ENCODE measurements around the gene ALDOA.
A peak's percentile ranks its signal among the peaks of the same experiment; 100 is the strongest.
"Not testable (repeated sequence)": the region's sequence is repeated elsewhere in the genome, so short reads cannot be mapped to it uniquely, and the experiment has no call there.

Gene ALDOA

DNA sequence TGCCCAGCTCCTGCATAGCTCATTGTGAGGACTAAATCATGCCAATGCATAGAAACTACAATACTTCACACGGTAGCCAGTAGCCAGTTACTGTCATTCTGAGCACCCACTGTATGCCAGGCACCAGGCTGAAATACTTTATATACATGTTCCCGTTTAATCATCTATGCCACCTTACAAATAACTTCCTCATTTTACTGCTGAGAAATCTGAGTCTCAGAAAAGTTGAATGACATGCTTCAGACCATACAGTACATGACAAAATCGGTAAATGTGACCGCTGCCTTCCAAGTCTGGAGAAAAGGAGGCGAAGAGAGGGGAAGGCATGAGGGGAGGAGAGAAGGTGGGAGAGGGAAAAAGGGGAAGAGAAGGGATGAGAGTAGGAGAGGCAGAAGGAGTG is 25.3 kb upstream of the ALDOA start:
- no peak for DNase-seq
- intact Hi-C loops (cut with DNase I), result no loop called here

DNA sequence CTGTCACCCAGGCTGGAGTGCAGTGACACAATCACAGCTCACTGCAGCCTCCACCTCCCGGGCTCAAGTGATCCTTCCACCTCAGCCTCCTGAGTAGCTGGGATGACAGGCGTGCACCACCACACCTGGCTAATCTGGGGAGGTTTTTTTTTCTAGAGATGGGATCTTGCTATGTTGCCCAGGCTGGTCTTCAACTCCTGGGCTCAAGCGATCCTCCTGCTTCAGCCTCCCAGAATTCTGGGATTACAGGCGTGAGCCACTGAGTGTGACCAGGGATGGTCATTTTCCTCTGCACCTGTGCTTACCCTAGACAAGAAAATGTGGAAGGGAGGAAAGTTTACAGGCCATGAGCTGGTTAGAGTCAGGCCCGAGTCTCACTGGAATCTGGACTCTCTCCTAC is 24.9 kb upstream of the ALDOA start:
- intact Hi-C loops (cut with DNase I); DNase-seq: not testable (repeated sequence)

DNA sequence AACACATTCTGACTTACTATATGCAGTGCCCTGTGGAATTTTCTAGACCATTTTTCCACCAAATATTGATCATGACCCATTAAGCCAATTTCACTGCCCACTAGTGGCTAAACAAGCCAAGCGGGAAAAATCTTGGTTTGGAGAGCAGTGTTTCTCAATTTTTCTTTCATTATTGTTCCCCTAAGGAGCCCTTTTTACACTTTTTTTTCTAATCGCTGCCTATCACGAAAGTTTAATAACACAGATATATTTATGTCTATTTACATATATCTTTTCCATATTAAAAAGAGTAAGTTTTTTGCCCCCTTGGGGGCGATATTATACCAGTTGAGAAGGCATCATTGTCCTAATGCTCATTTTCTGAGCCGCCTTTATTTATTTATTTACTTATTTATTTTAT is 23.7 kb upstream of the ALDOA start:
- no peak for DNase-seq
- intact Hi-C loops (cut with DNase I), result no loop called here

DNA sequence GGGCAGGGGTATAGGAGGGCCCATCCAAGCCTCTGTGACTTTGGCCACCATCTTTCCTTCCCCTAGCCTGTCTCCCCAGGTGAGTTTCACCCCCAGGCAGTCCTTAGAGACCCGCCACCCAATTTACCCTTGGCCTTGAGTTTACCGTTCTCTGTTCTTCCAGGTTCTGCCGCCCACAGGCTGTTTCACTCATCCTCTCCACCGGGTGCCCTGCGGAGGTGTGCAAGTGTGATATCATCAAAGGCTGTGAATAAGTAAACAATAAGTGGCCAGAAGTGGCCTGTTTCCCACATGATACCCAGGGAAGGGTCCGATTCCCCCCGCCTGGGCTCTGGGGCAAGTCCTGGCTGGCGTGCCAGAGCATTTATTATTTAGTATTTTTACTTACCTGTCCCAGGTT is 19.4 kb upstream of the ALDOA start:
- intact Hi-C loops (cut with DNase I), result no loop called here
- DNase-seq, result no peak

DNA sequence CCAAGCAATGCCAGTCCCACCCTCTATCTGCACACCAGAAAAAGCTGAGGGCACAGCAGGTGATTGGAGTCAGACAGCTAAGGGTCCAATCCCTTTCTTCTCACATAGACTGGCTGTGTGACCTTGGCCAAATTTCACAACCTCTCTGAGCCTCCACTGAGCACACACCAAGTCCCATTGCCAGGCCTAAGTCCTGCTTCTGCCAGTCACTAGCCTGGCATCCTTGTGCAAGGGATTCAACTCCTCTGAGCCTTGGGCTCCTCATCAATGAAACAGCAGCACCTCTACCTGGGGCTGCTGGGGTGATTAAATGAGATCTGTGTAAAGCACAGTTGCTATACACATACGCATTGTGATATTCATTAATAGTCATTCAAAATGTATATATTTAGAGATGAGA is 19.0 kb upstream of the ALDOA start:
- DNase-seq, result no peak
- intact Hi-C loops (cut with DNase I), result no loop called here

DNA sequence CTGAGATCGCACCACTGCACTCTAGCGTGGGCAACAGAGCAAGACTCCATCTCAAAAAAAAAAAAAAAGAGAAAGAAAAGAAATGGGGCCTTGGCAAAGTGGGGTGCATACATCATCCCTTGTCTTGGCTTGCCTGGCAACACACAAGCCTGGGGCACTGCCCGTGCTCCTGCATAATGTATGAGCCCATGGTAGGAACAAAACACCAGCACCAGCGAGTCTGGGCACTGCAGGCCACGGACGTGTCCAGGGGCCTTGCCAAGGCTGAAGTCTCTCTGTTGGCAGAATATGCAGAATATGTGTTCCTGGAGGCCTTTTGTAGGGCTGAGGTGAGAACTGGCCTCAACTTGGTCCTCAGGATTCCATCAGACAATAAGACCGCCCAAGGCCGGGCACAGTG is 15.7 kb upstream of the ALDOA start:
- peak in 7 of 10 donors; percentile 54 to 90 (median 71) for DNase-seq

DNA sequence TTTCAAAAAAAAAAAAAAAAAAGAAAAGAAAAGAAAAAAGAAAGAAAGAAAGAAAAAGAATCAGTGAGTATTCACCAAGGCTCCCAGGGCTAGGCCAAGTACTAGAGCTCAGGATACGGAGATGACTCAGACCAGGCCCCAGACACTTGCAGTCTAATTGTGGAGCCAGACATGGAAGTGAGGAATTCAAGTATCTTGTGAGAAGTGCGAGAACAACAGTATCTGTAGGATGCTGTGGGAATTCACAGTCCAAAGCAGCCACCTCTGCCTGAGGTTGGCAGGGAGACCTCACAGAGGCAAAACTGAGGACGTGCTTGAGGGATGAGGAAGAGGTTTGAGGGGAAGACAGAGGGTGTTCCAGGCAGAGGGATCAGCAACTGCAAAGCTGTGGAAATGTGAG is 14.0 kb upstream of the ALDOA start:
- no peak for DNase-seq
- intact Hi-C loops (cut with DNase I), result no loop called here

More for the DNA sequence above, 15.7 kb upstream of the ALDOA start:
- intact Hi-C loops (cut with DNase I), result no loop called here

DNA sequence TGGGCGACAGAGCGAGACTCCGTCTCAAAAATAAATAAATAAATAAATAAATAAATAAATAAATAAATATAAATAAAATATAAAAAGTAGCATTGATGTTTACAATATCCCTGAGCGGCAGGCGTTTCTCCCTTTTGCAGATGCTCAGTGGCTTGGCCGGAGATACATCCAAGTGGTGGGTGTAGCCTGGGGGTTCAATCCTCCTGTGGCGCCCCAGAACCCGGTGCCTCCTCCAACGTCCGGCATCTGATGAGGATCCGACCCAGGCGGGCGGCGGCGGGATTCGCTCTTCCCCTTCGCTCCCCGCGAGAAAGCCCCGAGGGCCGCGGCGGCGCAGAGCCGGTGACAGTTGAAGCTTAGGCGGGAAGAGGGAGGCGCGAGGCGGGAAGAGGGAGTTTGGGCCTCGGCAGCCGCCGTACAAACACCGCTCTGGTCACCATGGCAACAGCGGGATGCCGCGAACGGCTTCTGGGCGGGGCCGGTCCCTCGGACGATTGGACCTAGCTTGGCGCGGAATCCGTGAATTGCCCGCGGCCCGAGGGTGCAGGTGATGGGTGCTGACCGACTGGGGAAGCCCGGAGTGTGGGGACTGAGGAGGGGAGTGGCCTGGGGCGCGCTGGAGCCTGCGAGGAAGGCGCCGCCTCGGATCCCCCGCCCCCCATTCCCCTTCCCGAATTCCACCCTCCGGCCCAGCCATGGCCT is 12.7 kb upstream of the ALDOA start:
- intact Hi-C loops (cut with DNase I), result no loop called here

DNA sequence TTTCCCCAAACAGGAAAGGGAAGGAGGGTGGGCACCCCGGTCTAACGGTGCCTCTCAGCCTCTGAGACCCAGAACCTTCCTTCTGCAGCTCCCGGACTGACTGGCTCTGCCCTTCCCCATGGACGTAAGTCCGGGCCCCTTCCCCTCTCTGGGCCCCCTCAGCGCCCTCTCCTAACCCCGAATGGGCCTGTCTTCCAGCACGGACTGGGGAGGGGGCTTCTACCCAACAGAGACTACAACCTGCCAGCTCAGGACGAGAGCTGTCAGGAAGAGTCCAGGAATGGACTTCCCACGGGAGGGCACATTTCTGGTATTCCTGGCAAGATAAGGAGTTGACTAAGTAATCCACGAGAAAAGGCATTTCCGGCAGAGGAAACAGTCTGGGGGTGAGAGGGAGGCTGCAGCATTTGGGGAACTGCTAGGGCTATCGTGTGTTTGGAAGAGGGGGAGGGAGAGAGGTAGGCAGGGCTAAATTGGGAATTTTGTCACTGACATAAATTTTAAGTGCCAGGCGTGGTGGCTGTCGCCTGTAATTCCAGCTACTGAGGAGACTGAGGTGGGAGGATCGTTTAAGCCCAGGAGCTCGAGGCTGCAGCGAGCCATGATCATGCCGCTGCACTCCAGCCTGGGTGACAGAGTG is 12.1 kb upstream of the ALDOA start:
- peak in 2 of 10 donors; percentile 69 to 86 for DNase-seq
- intact Hi-C loops (cut with DNase I), result no loop called here

More for the DNA sequence above, 12.7 kb upstream of the ALDOA start:
- DNase-seq, result peak; percentile 83 to 98 (median 93)

DNA sequence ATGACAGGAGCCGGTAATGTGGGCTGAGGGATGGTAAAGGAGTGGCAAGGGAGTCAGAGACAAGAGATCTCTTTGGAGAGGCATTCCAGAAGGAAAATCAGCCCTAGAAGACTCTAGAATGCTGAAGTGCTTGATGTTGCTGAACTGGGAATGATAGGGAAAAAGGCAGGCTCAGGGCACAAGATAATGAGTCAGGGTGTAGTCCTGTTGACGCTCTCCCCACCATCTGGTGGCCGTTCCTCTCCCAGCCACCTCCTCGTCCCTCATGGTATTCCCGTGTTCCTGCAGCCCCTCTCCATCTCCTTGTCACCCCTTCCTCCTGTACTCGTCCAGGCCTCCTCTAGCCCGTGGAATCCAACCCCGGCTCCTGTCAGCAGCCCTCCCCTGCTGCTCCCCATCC is 11.1 kb upstream of the ALDOA start:
- intact Hi-C loops (cut with DNase I), result no loop called here
- DNase-seq, result no peak

DNA sequence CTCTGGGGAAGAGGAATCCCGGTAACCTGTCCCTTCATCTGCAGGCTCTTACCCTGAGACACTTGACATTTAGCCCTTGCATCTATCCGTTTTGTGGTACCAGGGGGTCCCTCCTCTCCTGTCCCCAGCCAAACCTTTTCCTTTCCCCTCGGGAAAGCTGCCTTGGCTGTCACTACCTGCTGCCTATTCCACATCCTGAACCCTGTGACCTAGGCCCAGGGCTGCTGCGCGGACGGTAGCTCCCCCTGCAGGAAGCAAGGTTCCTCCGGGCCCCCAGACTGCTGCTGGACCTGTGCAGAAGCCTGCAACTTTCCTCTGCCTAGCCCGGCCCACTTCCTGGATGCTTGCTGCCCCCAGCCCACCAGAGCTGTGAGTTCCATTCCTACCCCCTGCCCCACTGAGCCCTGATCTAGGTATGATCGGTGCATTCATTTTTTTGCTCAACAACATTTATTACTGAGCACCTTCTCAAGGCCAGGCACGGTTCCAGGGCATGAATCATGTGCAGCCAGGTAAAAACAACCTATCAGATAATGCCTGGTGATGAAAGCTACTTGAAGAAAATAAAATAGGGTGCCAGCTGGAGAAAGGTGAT is 10.5 kb upstream of the ALDOA start:
- peak in 1 of 10 donors; percentile 90 for DNase-seq
- intact Hi-C loops (cut with DNase I), result no loop called here

DNA sequence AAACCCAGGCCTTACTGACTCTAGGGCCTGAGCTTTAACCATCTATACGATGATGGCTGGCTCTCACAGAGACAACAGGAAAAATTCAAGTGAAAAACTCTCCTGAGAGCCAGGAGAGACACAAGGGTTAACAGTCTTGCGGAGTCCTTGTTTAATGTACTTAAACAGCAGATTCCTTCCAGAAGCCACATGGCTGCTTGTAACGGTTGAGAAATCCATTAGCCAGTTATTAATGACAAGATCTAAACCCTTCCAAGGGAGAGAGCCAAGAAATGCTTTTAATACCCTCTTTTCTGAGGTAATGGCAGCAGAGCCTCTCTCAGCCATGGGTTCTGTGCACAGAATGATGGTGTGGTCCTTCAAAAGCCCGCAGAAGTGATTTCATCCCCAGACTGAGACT is 5.2 kb upstream of the ALDOA start:
- no peak for DNase-seq
- intact Hi-C loops (cut with DNase I), result no loop called here

DNA sequence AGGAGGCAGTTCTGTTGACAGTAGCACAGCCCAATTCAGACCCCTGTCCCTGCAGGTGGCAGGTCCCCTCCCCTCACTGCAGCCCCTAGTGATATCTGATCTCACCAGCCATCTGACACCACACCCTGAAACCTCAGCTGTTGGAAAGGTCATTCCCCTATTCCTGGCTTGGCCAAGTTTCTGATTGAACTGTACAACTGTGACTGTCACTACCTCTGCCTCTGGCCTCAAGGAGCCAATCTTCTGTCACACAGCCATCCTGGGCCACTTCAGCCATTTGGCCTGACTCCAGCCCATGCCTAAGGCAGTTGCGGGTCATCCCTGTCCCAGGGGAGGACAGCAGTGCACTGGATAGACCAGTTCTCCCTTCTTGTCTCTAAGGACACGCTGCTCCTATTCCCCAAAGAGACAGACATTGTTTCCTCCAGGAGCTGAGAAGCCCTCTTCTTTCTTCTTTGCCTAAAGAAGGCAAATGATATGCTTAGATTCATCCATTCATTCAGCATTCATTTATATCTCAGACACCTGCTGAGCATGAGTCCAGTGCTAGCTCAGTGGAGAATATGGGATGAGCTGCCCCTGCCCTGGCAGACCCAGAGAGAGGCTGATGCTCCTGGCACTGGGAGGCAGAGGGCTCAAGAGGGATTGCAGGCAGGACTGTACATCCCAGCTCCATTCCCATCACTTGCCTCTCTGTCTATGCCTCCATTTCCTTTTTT is 4.6 kb upstream of the ALDOA start:
- DNase-seq, result peak in 1 of 10 donors; percentile 54
- intact Hi-C loops (cut with DNase I), result no loop called here

DNA sequence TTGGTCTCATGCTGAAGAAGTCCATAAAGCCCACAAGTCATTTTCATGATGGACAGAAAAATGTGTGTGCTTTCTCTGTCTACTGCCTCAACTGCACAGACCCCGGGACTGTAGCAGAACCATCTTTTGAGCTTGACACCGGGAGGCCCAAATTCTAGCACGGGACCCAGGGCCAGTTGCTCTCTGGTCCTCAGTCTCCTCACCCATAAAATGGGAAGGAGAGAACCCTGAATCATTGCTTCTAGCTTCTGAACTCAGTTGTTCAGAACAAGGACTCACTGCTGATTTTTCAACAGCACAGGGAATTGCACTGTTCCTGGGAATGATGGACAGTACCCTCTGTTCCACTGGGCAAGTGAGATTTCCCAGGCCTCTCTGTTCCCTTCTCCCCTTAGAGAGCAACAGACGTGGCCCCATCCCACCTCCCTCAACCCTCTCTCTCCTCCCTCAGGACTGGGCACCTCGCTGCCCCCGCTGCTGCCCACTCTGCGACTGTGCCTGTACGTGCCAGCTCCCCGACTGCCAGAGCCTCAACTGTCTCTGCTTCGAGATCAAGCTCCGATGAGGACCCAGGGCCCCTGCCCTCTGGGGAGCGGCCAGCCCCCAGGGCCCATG is 2.2 kb upstream of the ALDOA start:
- intact Hi-C loops (cut with DNase I), result no loop called here
- no peak for DNase-seq

DNA sequence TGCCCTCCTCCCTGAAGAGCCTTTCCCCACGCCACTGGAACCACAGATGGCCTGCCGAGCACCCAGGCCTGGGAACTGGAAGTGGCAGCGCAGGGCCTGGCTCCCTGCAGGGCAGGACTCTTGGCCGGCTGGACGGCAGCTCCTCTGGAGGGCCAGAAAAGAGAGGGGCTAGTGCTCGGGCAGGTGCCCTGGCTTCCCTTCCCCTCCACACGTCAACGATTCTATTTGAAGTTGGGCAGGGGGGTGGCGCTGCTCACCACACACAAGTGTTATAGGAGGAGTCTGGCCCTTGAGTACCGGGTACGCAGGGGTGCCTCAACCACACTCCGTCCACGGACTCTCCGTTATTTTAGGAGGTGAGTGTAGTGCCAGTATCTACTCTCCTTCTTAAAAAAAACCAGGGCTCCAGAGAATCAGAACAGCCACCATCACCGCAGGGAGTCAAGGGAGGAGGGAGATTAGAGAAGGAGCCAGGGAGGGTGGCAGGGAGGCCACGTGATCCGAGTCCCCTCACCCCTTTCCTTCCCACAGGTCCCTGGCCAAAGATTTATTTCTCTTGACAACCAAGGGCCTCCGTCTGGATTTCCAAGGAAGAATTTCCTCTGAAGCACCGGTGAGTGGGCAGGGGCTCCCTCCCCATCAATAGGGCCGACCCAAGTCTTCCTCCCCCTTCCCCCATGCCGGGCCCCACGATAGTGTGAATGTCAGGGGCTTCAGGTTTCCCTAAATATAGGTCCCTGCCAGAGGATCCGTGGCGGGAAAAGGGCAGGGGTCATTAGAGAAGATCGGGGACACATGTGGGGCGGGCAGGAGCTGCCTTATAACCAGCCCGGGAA is 1.4 kb upstream of the ALDOA start:
- DNase-seq, result peak; percentile 63 to 96 (median 78)
- intact Hi-C loops (cut with DNase I), result loop anchor here (2.0 kb wide), 1 partner anchor 59 kb away; the partner anchor contains the start of gene MAPK3

DNA sequence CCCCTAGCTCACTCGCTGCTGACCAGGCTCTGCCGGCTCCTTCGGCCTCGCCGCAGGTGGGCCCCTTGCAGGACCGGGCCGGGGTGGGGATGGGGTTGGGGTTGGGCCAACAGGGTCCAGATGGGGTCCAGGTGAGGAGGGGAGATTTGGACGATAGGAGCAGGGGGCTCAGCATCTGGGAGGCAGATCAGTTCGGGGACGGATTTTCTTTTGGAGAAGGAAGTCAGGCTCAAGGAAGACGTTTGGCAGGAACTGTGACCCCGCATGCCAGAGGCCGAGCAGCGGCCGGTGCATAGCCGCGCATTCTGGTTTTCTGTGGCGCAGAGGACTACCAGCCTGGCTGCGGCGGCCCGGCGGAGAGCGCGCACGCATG is 845 bp upstream of the ALDOA start:
- peak in 1 of 10 donors; percentile 60 for DNase-seq
- intact Hi-C loops (cut with DNase I), result loop anchor here (2.0 kb wide), 1 partner anchor 58 kb away; the partner anchor contains the start of gene MAPK3

DNA sequence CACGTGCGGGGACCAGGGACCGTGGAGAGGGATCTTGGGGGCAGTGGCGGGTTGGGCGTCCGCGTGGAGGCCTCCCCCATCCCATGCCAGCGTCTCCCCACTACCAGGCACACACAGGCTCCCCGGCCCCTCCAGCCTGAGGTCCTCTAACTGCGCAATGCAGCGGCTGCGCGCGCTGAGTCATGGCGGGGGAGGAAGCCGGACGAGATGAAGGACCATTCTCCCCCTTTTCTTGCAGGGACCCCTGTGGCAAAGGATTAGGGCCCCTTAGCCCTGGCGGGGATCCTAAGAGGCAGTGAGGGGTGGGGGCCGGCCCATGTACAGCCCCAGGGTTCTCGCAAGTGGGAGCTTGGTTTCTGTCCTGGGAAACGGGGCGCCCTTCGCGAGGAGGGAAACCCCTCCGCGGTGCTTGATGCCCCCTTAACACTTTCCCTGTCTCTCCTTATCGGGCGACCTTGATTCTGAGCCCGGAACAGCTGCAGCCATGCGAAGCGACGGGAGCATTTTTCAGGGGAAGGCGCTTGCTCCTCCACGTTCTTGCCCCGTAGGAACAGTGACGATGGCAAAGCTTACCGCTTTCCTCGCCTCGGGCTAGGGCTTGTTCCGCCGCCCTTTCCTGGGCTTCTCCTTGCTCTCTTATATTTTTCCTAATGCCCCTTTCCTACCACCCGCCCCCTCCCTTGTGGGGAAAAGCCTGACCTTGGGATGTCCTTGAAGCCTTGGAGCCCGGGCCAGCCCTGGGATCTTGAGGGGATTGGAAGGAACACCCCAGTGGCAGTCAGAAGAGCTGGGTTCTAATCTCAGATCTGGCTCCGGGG is 592 bp downstream of the ALDOA start:
- DNase-seq, result peak in 1 of 10 donors; percentile 55
- intact Hi-C loops (cut with DNase I), result loop anchor here (2.0 kb wide), 1 partner anchor 57 kb away; the partner anchor contains the start of gene MAPK3

DNA sequence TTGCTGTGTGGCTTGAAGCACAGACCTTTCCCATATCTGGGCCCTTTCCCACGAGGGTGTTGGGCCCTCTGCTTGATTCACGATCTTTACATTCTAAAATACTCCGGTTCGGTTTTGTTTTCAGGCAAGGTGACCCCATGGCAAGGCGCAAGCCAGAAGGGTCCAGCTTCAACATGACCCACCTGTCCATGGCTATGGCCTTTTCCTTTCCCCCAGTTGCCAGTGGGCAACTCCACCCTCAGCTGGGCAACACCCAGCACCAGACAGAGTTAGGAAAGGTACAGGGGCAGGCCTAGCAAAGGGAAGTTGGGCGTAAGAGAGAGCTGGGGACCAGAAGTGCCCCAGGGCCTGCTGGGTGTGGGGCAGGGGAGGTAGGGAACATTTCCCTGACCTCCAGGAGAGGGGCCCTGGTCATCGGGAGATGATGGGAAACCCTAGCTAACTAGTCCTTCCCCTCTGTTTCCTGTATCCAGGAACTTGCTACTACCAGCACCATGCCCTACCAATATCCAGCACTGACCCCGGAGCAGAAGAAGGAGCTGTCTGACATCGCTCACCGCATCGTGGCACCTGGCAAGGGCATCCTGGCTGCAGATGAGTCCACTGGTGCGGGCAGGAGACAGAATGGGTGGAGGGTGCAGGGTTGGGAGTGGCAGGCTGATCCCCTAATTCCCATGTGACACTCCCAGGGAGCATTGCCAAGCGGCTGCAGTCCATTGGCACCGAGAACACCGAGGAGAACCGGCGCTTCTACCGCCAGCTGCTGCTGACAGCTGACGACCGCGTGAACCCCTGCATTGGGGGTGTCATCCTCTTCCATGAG is 1.4 kb downstream of the ALDOA start:
- intact Hi-C loops (cut with DNase I), result no loop called here
- DNase-seq, result peak in 2 of 10 donors; percentile 15 to 34
